BE2C (cell line): ENCODE results near the gene APOBEC3C.
A peak's percentile ranks its signal among the peaks of the same experiment; 100 is the strongest.
"Not testable (repeated sequence)": the region's sequence is repeated elsewhere in the genome, so short reads cannot be mapped to it uniquely, and the experiment has no call there.

ENCODE experiments used
- DNase-seq: peaks from one replicate; pipeline ENCODE4 v3.0.0-alpha.2; 2020
- H3K27me3 ChIP-seq: fragments of 250-450 bp; sonication (Bioruptor Pico); 2 replicates; pipeline ENCODE4 v1.5.1; 2020; ENCODE audit warnings: mild to moderate bottlenecking
- H3K36me3 ChIP-seq: fragments of 250-450 bp; sonication (Bioruptor Pico); 2 replicates; pipeline ENCODE4 v1.5.1; 2020; ENCODE audit warnings: mild to moderate bottlenecking
- H3K4me1 ChIP-seq: fragments of 250-450 bp; sonication (Bioruptor Pico); 2 replicates; pipeline ENCODE4 v1.5.1; 2020
- H3K4me3 ChIP-seq: 2 replicates; pipeline ENCODE4 v1.5.1; 2011; ENCODE audit warnings: low read depth, low read length
- H3K9me3 ChIP-seq: fragments of 250-450 bp; sonication (Bioruptor Pico); 2 replicates; pipeline ENCODE4 v1.5.1; 2020
- TF ChIP-seq, protein P1 (sequence below): IDR thresholded peaks from 2 replicates; pipeline ENCODE4 v1.5.1; 2012; ENCODE audit warnings: mild to moderate bottlenecking, low read depth, low read length

Gene APOBEC3C

DNA sequence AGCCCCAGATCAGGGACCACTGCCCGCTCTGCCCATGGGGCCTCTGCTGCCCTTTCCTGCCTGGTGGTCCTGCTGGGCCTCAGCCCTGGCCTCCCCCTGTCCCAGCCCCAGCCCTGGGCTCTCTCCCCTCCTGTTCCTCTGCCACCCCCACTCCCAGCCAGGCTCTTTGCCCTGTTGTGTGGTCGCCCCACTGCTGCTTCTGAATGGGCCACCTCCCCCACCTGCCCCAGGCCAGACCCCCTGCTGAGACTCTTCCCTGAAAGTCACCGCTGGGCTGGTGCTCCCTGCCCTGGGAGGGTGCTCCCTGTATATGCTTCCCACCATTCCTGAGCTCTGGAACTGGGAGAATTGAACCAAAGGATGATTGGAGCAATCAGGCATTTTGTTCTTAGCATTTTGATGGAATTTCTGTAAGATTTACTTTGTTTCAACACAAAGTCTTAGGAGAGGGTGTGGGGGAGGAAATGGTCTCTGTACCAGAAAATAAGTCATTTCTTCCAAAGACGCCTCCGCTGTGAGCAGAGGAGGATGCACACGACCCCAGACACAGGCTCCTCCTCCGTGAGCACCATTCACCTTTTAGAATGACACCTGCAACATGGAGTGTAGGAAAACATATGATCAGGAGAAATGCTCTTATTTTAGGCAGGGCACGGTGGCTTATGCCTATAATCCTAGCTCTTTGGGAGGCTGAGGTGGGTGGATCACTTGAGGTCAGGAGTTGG lies 26.7 kb upstream of the APOBEC3C start:
- H3K4me3 ChIP-seq: no peak overlapping the region
- H3K4me1 ChIP-seq: peaks cover under 1% of the 10 kb centered on the region; the same call in 1 of the 2 replicates
- TF ChIP-seq, protein P1, sequence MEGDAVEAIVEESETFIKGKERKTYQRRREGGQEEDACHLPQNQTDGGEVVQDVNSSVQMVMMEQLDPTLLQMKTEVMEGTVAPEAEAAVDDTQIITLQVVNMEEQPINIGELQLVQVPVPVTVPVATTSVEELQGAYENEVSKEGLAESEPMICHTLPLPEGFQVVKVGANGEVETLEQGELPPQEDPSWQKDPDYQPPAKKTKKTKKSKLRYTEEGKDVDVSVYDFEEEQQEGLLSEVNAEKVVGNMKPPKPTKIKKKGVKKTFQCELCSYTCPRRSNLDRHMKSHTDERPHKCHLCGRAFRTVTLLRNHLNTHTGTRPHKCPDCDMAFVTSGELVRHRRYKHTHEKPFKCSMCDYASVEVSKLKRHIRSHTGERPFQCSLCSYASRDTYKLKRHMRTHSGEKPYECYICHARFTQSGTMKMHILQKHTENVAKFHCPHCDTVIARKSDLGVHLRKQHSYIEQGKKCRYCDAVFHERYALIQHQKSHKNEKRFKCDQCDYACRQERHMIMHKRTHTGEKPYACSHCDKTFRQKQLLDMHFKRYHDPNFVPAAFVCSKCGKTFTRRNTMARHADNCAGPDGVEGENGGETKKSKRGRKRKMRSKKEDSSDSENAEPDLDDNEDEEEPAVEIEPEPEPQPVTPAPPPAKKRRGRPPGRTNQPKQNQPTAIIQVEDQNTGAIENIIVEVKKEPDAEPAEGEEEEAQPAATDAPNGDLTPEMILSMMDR: no peak
- DNase-seq: no peak
- H3K36me3 ChIP-seq: no peaks in the 10 kb centered on the region
- no peaks in the 10 kb centered on the region for H3K9me3 ChIP-seq
- H3K27me3 ChIP-seq: no peaks in the 10 kb centered on the region

DNA sequence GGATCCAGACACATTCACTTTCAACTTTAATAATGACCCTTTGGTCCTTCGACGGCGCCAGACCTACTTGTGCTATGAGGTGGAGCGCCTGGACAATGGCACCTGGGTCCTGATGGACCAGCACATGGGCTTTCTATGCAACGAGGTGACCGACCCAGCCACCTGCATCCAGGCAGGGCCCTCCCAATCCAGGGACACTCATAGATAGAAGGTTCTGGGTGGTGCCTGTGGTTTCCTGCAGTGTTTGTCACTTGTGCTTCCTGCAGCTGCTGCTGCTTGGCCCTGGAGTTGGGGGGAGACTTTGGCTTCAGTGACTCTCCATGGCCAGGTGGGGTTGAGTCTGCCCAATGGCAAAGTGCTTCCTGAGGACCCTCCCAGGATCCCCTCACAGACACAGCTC lies 24.6 kb upstream of the APOBEC3C start:
- H3K4me3 ChIP-seq: no peak overlapping the region
- peaks cover 9% of the 10 kb centered on the region; the same call in 1 of the 2 replicates for H3K4me1 ChIP-seq
- H3K9me3 ChIP-seq: no peaks in the 10 kb centered on the region
- no peaks in the 10 kb centered on the region for H3K27me3 ChIP-seq
- H3K36me3 ChIP-seq: no peaks in the 10 kb centered on the region
- DNase-seq: no peak
- TF ChIP-seq, protein P1: no peak

DNA sequence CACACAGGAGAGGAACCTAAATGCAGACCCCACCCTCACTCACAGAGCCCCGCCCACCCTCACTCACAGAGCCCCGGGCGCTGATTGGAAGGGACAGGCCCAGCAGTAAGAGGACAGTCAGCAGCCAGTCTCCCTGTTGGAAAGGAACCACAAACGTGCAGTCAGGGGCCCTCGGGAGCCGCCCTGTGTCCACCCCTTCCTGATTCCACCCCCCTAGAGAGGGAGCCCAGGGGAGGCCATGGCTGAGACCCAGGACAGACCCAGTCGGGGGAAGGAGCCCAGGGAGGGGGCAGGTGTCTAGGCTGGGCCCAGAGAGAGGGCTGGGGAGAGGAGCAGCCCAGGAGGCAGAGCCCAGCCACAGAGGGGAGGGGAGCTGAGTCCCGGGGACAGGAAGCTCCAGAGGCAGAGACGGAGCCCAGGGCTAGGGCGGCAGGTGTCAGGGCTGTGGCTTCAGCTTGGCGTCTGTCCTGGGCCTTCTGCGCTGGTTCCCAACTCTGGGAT lies 21.1 kb upstream of the APOBEC3C start:
- not testable (repeated sequence) for H3K4me1 ChIP-seq, H3K36me3 ChIP-seq, H3K27me3 ChIP-seq, H3K4me3 ChIP-seq, H3K9me3 ChIP-seq
- DNase-seq: peak; percentile 90

DNA sequence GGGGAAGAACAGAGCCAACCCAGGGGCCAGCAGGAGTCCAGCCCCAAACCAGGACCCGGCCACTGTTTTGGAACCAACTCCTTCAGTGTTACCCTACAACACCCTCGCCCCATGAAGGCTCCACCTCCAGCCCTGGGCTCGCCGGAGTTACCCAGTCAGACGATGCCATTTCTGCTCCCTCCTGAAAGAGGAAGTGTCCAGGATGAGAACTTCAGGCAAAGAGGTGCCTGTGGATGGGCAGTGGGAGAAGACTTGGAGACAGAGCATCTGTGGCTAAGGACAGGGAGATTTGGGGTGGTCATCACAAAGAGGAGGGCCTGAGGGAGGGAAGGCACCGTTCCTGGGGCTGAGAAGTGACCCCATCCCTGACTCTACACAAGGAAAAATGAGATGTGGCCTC lies 18.0 kb upstream of the APOBEC3C start:
- H3K9me3 ChIP-seq: no peaks in the 10 kb centered on the region
- H3K4me1 ChIP-seq: peaks cover 14% of the 10 kb centered on the region; the same call in 1 of the 2 replicates
- H3K4me3 ChIP-seq: no peak overlapping the region
- no peaks in the 10 kb centered on the region for H3K27me3 ChIP-seq
- no peak for DNase-seq
- no peaks in the 10 kb centered on the region for H3K36me3 ChIP-seq
- TF ChIP-seq, protein P1: no peak

DNA sequence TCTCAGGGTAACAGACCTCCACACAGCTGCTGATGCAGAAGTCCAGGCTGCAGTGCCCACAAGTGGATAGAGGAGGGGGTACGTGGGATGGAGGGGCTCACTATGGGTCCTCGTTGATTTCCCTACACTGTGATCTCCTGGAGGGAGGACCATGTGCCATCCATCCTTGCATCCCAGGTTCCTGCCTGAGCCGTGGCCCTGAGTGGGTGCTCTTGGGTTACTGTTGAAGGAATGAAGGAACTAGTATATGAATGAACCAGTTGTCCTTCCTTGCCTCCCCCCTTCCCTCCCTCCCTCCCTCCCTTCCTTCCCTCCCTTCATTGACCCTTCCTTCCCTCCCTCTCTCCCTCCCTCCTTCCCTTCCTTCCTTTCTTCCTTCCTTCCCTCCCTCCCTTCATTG lies 16.5 kb upstream of the APOBEC3C start:
- no peak overlapping the region for H3K4me3 ChIP-seq
- DNase-seq: no peak
- H3K36me3 ChIP-seq: no peaks in the 10 kb centered on the region
- no peaks in the 10 kb centered on the region for H3K9me3 ChIP-seq
- no peaks in the 10 kb centered on the region for H3K27me3 ChIP-seq
- TF ChIP-seq, protein P1: no peak
- H3K4me1 ChIP-seq: peaks cover 12% of the 10 kb centered on the region; the same call in 1 of the 2 replicates

DNA sequence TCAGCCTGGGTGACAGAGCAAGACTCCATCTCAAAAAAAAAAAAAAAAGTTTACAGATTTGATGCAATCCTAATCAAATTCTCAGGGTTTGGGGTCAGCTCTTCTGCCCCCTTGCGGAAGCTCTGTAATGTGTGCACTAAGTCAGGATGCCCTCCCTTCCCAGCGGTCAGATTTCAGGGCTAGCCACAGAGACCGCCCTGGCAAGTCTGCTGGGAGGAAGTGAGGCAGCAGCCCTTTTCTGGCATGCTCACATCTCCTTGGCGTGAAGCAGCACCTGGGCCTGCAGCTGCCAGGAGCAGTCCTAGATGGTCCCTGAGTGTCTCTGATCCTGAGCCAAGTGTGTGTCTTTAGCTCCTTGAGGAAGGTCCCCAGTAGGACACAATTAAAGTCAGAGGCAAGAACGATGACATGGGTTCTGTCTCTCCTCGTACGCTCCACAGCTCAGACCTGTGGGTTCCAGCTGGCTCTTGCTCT lies 10.9 kb upstream of the APOBEC3C start:
- peak; percentile 75 for DNase-seq
- no peak overlapping the region for H3K4me3 ChIP-seq
- peaks cover 8% of the 10 kb centered on the region for H3K4me1 ChIP-seq
- no peaks in the 10 kb centered on the region for H3K36me3 ChIP-seq
- TF ChIP-seq, protein P1: peak; percentile 84
- H3K9me3 ChIP-seq: no peaks in the 10 kb centered on the region
- no peaks in the 10 kb centered on the region for H3K27me3 ChIP-seq
